ENCODE data around the gene DNAH8.

DNAH8 gene

GRCh38 chr6:38813041-38813823 lies 98.1 kb downstream of the DNAH8 start:
- Histone ChIP-seq H3K36me3 (ENCODE audit: low read length) (no peaks in the 10 kb centered on the region), H2AFZ (ENCODE audit: low read depth, low read length, severe bottlenecking) (no peak overlapping the region), H4K20me1 (ENCODE audit: low read depth, low read length) (no peaks in the 10 kb centered on the region; the same call in 1 of the 2 replicates), H3K27ac (ENCODE audit: low read depth, low read length) (no peak overlapping the region), H3K27me3 (ENCODE audit: low read length) (no peaks in the 10 kb centered on the region; the same call in 1 of the 2 replicates), H3K79me2 (ENCODE audit: insufficient read depth, low read length) (no peaks in the 10 kb centered on the region), H3F3A (ENCODE audit: insufficient read depth) (no peaks in the 10 kb centered on the region), H3K4me3 (ENCODE audit: insufficient read depth, low read length, poor library complexity, severe bottlenecking) (no peak overlapping the region), H3K9me2 (replicated peaks; ENCODE audit: insufficient read depth, low read length) (no peaks in the 10 kb centered on the region), H3K9ac (ENCODE audit: low read length) (no peak overlapping the region), H3K9me3 (ENCODE audit: insufficient read depth, low read length) (no peaks in the 10 kb centered on the region), H3K4me2 (ENCODE audit: low read depth, low read length, poor library complexity, severe bottlenecking) (no peak overlapping the region)
- TF ChIP-seq, protein P1, sequence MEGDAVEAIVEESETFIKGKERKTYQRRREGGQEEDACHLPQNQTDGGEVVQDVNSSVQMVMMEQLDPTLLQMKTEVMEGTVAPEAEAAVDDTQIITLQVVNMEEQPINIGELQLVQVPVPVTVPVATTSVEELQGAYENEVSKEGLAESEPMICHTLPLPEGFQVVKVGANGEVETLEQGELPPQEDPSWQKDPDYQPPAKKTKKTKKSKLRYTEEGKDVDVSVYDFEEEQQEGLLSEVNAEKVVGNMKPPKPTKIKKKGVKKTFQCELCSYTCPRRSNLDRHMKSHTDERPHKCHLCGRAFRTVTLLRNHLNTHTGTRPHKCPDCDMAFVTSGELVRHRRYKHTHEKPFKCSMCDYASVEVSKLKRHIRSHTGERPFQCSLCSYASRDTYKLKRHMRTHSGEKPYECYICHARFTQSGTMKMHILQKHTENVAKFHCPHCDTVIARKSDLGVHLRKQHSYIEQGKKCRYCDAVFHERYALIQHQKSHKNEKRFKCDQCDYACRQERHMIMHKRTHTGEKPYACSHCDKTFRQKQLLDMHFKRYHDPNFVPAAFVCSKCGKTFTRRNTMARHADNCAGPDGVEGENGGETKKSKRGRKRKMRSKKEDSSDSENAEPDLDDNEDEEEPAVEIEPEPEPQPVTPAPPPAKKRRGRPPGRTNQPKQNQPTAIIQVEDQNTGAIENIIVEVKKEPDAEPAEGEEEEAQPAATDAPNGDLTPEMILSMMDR (IDR thresholded peaks at IDR 0.05; ENCODE audit: insufficient read depth, low read length, poor library complexity, severe bottlenecking): no peak
- no peak for TF ChIP-seq EZH2phosphoT487 (conservative IDR thresholded peaks at IDR 0.05; ENCODE audit: low read length)

DNA sequence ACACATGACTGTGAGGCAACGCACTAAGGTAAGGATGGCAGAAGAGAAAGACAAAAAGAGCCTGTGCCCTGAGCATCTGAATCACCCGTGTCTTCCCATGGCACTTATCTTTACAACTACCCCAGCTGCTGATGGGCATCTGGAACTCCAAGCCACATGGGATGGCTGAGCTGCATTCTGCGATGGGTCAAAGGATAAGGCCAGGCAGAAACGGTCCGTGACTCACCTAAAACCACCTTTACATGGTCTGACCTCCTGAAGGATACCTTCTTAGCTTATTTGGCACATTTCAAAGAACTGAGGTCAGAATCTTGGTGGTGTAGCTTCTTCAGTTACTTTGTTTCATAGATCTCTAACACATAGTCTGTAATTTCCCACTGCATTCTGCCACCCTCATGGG lies 99.7 kb downstream of the DNAH8 start:
- Histone ChIP-seq H3K4me2 (ENCODE audit: low read depth, low read length, poor library complexity, severe bottlenecking) (no peak overlapping the region), H4K20me1 (ENCODE audit: low read depth, low read length) (no peaks in the 10 kb centered on the region; the same call in 1 of the 2 replicates), H3F3A (ENCODE audit: insufficient read depth) (no peaks in the 10 kb centered on the region), H3K9me3 (ENCODE audit: insufficient read depth, low read length) (no peaks in the 10 kb centered on the region), H3K9me2 (replicated peaks; ENCODE audit: insufficient read depth, low read length) (no peaks in the 10 kb centered on the region), H3K4me3 (ENCODE audit: insufficient read depth, low read length, poor library complexity, severe bottlenecking) (no peak overlapping the region), H3K36me3 (ENCODE audit: low read length) (no peaks in the 10 kb centered on the region), H3K27me3 (ENCODE audit: low read length) (no peaks in the 10 kb centered on the region; the same call in 1 of the 2 replicates), H3K79me2 (ENCODE audit: insufficient read depth, low read length) (no peaks in the 10 kb centered on the region), H3K27ac (ENCODE audit: low read depth, low read length) (no peak overlapping the region), H2AFZ (ENCODE audit: low read depth, low read length, severe bottlenecking) (no peak overlapping the region), H3K9ac (ENCODE audit: low read length) (no peak overlapping the region)
- TF ChIP-seq, protein P1 (IDR thresholded peaks at IDR 0.05; ENCODE audit: insufficient read depth, low read length, poor library complexity, severe bottlenecking): no peak
- no peak for TF ChIP-seq EZH2phosphoT487 (conservative IDR thresholded peaks at IDR 0.05; ENCODE audit: low read length)

GRCh38 chr6:38815250-38815649 lies 100.1 kb downstream of the DNAH8 start:
- H2AFZ ChIP-seq (ENCODE audit: low read depth, low read length, severe bottlenecking): no peak overlapping the region
- H3F3A ChIP-seq (ENCODE audit: insufficient read depth): no peaks in the 10 kb centered on the region
- no peak overlapping the region for H3K27ac ChIP-seq (ENCODE audit: low read depth, low read length)
- H3K79me2 ChIP-seq (ENCODE audit: insufficient read depth, low read length): no peaks in the 10 kb centered on the region
- H3K9me2 ChIP-seq (replicated peaks; ENCODE audit: insufficient read depth, low read length): no peaks in the 10 kb centered on the region
- no peak for TF ChIP-seq EZH2phosphoT487 (conservative IDR thresholded peaks at IDR 0.05; ENCODE audit: low read length)
- TF ChIP-seq, protein P1 (IDR thresholded peaks at IDR 0.05; ENCODE audit: insufficient read depth, low read length, poor library complexity, severe bottlenecking): no peak
- H3K4me3 ChIP-seq (ENCODE audit: insufficient read depth, low read length, poor library complexity, severe bottlenecking): no peak overlapping the region
- H3K27me3 ChIP-seq (ENCODE audit: low read length): no peaks in the 10 kb centered on the region; the same call in 1 of the 2 replicates
- no peaks in the 10 kb centered on the region for H3K36me3 ChIP-seq (ENCODE audit: low read length)
- no peaks in the 10 kb centered on the region for H3K9me3 ChIP-seq (ENCODE audit: insufficient read depth, low read length)
- no peak overlapping the region for H3K4me2 ChIP-seq (ENCODE audit: low read depth, low read length, poor library complexity, severe bottlenecking)
- no peaks in the 10 kb centered on the region; the same call in 1 of the 2 replicates for H4K20me1 ChIP-seq (ENCODE audit: low read depth, low read length)
- H3K9ac ChIP-seq (ENCODE audit: low read length): no peak overlapping the region

All from SU-DHL-6 (cell line).